ENCODE measurements around the gene CHD1L.
"Not testable (repeated sequence)": the region's sequence is repeated elsewhere in the genome, so short reads cannot be mapped to it uniquely, and the experiment has no call there.

CHD1L gene

DNA sequence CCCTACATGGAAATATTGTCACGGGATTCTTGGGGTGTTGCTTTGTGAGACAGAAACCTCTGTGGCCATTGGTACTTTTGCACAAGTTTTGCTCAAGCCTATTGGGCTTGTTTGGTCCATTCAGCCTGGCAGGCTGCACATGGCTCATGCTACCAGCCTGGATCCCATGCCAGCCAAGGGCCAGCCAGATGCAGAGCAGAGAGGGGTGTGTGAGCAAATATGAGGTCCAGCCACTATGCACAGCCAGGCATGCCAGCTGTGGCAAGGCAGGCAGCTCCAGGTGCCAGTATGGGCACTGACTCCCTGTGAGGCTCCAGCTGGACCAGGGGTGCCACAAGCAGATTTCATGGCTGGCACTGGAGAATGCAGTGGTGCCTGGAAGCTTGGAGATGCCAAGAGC lies 6.7 kb upstream of the CHD1L start:
- DNase-seq, result no peak

DNA sequence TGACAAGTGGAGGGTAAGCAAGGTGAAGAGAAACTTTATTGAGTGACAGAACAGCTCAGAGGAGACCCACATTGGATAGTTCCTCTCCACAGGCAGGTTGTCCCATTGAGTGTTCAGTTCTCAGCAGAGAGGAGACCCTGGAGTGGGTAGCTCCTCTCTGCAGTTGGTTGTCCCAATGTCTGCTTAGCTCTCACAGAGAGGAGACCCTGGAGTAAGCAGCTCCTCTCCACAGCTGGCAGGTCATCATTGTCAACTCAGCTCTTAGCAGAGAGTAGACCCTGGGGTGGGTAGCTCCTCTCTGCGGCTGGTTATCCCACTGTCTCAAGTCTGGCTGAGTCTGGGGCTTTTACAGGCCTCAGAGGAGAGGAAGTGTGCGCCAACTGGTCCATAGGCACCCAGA lies 6.0 kb upstream of the CHD1L start:
- no peak for DNase-seq

DNA sequence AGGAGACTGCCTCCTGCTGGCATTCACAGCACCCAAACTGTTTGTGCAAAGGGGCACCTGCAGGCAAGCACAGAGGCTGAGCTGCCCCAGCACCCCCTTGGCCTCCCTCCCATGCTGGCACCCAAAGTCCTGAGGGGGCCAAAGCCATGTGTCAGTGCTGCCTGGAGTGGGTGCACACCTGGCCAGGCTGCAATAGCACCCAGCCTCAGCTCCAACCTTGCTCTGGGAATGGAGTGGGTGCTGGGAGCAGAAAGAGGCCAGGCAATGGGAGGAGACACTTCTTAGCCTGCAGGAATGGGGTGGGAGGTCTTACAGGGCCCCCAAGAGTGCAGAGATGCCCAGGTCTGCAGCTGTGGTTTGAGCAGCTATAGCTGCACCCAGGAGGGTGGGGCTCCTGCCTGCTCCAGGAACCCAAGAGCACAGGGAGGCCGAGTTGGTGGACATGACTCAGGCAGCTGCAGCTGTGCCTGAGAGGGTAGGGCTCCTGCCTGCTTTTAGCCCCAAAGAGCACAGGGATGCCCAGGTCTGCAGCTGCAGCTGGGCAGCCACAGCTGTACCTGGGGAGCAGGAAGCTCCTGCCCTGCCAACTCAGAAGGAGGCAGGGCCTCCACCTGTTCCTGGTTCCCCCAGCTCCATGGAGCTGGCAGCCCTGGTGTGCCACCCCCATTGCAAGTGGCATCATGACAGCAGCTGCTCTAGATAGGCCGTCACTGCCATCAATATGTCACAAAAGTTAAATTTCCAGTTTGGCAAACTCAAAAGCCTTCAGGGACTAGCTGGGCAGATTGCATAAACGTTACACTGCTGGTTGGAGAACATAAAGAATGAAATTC lies 5.3 kb upstream of the CHD1L start:
- DNase-seq, result no peak

DNA sequence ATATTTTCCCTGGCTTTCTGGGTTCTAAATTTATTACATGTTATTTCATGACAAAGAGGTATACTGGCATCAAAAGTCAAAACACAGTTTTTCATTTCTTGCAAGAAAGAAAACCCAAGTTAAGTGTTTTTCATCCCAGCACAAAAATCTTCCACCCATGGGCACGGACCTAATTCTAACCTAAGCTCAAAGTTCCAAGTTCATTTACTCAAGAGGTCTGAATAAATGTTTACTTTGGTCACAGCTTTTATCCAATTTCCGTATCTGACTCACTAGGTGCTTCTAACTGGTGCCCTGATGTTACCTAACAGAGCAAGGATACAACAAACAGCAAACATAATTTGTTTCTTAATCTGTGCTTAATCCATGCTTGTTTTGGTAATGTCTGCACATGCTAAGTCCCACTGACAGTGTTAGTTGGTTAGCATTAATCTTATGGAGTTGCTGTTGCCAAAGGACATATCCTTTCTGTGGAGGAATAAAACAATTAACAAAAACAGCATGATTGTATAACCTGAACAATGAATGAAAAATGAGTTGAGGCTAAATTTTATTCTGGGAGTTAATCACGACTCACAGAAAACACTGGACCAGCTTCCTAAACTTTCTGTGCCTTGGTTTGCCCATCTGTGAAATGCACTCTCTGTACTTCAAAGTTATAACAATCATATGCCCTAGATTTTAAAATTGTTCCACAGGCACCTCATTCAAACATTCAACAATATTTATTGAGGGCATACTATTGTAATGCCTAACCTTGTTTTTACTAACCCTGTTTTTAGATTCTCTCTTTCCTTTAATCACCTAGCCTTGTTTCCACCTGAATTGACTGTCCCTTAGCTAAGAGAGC lies 4.2 kb upstream of the CHD1L start:
- DNase-seq, result no peak

DNA sequence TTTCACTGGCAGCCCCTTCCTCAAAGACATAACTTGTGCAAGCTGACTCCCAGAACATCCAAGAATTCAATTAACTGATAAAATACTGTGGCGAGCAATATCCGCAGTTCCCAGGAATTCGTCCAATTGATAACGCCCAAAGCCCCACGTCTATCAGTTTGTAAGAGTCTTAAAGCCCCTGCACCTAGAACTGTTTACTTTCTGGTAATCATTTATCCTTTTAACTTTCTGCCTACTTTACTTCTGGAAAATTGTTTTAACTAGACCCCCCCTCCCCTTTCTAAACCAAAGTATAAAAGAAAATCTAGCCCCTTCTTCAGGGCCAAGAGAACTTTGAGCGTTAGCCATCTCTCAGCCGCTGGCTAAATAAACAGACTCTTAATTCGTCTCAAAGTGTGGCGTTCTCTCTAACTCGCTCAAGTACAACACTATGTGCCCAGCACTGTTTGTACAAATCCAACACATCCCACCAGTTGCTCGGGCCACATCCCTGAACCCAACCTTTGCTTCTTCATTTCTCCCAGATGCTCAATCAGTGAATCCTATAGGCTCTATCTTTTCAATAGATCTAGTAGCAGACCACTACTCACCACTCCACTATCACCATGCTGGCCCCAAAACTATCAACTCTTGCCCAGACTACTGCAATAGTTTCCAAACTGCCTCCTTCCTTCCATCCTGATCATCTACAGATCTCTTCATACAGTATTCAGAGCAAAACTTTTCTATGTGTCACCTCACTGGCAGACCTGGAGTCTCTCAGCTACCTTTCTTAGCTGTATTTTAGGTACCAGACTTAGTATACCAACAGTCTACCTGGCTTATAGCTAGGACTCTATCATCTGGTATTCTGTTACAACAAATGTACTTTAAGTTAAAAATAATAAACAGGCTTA lies 3.3 kb upstream of the CHD1L start:
- no peak for DNase-seq

DNA sequence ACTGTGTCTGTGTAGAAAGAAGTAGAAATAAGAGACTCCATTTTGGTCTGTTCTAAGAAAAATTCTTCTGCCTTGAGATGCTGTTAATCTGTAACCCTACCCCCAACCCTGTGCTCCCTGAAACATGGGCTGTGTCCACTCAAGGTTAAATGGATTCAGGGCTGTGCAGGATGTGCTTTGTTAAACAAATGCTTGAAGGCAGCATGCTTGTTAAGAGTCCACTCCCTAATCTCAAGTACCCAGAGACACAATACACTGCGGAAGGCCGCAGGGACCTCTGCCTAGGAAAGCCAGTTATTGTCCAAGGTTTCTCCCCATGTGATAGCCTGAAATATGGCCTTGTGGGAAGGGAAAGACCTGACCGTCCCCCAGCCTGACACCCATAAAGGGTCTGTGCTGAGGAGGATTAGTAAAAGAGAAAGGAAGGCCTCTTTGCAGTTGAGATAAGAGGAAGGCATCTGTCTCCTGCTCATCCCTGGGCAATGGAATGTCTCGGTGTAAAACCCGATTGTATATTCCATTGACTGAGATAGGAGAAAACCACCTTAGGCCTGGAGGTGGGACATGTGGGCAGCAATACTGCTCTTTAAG lies 2.3 kb upstream of the CHD1L start:
- not testable (repeated sequence) for DNase-seq

DNA sequence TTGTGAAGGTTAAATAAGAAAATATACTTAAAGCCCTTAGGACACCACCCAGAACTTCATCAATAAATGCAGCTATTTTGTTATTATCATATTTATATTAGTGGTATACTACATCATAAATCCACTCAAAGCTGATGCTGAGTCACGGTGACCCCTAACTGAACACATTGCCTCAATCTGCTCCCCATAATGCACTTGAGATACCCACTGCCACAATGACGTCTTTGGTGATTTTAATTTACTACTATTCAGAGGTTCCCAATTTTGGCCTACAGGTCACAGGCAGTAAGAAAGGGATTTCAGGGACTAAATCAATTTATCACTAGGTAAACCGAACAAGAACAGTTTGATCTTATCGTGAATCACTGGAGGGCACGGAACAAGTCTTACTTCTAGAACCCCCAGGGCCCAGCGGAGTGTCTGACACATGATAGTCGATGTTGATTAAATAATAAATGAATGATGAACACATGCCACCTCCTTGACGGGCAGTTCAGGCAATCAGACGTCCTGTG lies 493 bp upstream of the CHD1L start:
- DNase-seq, result no peak

DNA sequence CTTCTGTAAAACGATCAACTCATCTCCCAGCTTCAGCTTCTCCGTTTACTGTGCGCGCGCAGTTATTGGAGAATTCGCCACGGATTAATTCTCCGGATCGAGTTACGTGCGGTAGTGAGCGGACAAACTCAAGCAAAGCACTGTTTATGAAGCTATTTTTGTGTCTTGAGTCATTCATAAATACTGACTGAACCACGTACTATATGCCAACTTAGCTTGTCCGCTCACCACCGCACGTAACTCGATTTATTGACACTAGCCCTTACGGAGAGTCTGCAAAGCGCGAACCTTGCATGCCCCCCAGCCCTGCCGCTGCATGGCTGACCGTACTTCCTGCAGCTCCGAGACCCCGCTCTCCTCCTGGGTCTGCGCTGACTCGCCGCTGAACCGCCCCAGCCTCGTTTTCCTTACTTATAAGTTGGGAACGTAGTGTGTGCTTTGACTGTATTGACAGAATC lies 773 bp downstream of the CHD1L start:
- DNase-seq, result no peak

DNA sequence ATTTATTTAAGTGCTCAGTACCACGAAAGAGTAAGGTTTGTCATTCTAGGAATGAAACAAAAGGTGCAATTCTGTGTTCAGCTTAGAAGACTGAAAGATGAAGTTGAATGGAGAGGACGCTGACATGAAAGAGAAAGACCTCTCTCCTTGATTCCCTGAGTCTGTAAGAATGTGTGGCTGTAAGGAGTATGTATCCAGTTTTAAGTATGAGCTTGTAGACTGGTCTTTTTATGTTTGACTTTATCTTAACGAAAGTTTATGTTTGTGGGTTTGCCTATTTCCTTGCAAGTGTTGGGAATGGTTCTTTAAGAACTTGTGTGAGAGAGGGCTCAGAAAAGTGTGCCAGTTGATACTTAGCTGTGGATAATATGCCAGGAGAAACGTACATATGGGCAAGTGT lies 1.4 kb downstream of the CHD1L start:
- no peak for DNase-seq

DNA sequence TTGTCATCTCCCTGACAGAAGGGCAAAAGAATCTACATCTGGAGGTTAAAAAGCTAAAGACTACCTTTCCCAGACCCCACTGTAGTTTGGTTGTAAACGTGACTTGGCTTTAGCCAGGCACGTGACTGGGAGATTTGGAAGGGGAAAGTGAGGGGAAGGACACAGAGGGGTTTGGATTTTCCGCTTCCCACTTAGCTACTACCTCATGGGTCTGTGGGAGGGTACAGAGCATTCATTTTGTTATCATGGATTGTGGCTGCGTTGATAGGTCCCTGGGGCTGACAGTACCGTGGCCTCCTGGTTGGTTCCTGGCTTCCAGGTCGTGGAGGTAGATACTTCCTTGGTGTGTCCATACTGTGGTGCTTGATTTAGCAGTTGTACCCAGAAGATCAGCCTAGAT lies 2.6 kb downstream of the CHD1L start:
- DNase-seq, result no peak

DNA sequence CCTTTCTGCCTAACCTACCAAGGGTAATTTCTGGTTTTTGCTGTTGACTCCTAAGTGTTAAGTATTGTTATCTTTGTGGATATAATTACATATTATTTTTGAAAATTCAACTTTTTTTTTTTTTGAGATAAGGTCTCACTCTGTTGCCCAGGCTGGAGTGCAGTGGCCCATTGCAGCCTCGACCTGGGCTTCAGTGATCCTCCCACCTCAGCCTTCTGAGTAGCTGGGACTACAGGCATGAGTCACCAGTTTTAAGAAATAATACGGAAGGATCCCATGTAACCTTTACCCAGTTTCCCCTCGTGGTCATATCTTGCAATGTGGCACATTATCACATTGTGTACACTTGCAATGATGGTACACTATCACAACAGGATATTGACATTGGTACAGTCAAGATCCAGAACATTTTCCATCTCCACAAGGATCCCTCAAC lies 3.1 kb downstream of the CHD1L start:
- DNase-seq, result no peak

DNA sequence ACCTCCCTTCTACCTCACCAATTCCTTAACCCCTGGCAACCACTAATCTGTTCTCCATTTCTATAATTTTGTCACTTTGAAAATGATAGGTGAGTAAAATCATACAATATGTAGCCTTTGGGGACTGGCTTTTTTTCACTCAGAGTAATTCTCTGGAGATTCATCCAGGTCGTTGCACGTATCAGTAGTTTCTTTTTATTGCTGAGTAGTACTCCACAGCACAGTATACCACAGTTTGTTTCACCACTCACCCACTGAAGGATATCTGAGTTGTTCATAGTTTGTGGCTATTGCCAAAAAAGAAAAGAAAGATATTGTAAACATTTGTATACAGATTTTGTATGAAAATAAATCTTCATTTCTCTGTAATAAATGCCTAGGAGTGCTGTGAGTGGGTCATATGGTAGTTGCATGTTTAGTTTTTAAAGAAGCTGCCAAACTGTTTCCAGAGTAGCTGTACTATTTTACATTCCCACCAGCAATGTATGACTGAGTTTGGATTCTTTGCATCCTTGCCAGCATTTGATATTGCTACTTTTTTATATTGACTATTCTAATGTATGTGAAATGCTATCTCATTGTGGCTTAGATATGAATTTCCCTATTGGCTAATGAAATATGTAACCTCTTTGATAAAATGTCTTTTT lies 3.7 kb downstream of the CHD1L start:
- no peak for DNase-seq

DNA sequence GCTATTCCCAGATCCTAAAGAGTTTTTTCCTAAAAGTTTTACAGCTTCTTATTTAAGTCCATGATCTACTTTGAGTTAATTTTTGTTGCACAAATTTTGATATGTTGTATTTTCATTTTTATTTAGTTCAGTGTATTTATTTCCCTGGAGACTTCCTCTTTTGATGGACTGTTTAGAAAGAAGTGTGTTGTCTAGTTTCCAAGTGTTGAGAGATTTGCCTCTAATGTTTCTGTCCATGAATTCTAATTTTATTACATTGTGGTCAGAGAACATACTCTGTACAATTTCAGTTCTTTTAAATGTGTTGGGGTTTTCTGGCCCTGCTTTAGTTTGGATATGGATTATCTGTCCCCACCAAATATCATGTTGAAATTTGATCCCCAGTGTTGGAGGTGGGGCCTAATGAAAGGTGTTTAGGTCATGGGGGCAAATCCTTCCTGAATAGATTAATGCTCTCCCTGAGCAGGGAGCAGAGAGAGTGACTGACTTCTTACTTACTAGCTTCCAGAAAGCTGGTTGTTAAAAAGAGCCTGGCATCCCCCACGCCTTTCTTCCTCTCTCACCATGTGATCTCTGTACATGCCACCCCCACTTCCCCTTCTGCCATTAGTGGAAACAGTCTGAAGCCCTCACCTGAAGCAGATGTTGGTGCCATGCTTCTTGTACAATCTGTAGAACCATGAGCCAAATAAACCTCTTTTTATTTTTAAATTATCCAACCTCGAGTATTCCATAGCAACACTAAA lies 4.6 kb downstream of the CHD1L start:
- DNase-seq, result no peak

DNA sequence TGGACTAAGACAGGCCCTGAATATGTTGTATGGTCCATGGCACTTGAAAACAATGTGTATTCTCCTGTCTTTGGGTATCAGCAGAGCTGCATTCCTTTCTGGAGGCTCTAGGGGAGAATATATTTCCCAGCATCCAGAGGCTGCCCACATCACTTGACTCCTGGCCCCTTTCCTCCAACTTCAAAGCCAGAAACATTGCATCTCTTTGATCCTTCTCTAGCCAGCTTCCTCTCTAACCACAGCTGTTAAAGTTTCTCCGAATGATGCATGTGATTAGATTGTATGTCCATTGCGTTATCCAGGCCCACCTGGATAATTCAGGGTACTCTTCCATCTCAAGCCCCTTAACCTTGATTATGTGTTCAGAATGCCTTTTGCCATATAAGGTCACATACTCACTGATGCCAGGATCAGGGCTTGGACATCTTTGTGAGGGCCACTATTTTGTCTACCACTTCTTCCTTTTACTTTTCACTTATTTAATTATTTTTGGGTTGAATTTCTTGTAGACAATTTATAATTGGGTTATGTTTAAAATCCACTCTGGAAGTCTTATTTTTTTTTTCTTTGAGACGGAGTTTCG lies 5.3 kb downstream of the CHD1L start:
- no peak for DNase-seq

DNA sequence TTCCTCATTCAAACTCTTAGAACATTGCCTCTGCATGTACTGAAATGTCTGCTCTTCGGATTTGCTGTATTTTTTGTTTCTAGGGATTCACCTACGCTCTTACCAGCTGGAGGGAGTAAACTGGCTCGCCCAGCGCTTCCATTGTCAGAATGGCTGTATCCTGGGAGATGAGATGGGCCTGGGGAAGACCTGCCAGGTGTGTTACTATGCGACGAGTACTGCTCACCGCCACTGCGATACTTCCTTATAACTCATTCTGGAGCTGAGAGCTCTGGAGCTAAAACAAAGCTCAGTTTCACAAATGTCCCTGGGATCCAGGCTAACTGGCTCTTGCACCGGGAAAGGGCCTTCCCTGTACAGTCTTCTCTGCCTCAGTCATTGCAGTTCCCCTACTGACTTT lies 10.1 kb downstream of the CHD1L start:
- no peak for DNase-seq

DNA sequence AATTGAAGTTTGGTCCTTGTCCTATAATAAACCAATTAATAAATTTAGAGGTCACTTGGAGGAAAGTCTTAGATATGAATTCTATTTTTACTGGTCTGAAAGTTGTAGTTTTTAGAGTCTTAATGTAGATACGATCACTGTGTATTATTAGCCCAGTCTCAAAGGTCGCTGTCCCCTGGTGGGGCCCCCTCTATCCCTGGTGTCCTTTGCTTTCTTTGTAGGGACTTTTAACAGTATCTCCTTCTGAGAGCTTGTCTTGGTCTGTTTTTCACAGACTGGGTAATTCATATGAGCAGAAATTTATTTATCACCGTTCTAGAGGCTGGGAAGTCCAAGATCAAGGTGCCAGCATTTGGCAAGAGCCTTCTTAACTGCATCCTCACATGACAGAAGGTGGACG lies 18.5 kb downstream of the CHD1L start:
- DNase-seq, result no peak

DNA sequence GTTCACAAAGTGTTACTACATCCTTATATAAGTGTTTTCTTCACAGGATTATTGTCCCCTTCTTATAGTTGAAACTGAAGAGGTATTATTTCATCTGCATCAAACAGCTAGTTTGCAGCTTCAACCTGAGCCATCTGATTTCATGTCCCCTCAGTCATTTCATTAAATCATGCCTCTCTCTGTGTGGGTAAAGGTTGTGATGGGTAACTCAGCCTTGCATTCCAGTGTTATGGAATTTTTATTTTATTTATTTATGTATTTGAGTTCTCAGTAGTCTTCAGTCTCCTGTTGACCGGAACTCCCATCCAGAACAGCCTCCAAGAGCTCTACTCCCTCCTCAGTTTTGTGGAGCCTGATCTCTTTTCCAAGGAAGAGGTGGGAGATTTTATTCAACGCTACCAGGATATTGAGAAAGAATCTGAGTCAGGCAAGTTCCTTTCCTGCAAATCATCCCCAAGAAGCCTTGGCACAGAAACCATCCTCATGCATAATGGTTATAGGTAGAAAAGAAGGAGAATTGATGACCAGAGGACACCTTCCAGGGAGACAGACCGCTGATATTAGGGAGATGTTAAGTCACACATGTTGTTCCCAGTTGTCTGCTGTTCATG lies 21.8 kb downstream of the CHD1L start:
- DNase-seq, result no peak

DNA sequence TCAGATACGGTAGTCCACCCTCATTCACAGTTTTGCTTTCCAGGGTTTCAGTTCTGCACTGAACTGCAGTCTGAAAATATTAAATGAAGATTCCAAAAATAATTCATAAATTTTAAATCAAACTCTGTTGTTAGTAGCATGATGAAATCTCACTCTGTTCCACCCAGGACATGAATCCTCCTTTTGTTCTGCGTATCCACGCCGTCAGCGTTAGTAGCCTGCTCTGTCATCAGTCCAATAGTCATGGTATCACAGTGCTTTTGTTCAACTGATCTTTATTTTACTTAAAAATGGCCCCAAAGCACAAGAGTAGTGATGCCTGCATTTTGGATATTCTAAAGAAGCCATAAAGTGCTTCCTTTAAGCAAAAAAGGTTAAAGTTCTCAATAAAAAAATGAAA lies 23.9 kb downstream of the CHD1L start:
- no peak for DNase-seq

DNA sequence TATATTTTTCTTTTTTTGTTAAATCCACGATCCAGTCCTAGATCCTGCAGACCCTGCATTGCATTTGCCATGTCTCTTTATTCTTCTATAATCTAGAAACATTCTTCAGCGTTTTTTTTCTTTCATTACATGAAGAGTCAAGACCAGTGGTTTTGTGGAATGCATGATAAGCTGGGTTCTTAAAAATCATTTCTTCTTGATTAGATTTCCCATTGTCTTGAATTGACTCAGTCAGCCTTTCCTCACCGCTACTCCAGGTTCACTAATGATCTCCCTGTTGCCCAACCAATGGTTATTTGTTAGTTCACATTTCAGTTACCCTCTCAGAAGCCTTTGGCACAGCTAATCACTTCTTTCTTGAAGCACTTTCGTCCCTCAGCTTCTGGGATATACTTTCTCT lies 25.2 kb downstream of the CHD1L start:
- DNase-seq, result no peak

DNA sequence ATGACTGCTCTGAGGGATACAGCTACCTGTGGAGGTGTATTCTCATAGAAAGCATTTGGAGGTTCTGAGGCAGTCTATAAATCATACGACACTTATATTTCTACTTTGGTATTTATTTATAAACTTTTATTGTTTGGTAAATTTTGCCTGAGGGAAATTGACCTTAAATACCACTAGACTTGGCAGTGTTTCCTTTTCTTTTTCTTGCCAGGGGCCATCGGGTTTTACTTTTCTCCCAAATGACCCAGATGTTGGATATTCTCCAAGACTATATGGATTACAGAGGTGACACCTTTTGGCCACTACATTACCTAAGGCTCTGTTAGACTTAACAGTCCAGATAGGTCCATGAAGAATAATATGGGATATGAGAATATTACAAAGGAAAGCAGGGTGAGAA lies 28.2 kb downstream of the CHD1L start:
- DNase-seq, result no peak
